Endothelial cell of umbilical vein (primary cell): ENCODE measurements around the gene PHF12.
A peak's percentile ranks its signal among the peaks of the same experiment; 100 is the strongest.

Experiments used
- CTCF ChIP-seq, 2 donors: IDR thresholded peaks; 1 replicate in 1 of 2; 2 replicates in 1 of 2; pipeline ENCODE4 v1.5.1; 2011; ENCODE audit warnings: low read length in 2 of 2, mild to moderate bottlenecking in 2 of 2, moderate library complexity in 2 of 2, control low read depth in 1 of 2, inconsistent platforms in 1 of 2, low read depth in 1 of 2; ENCODE audit not compliant: insufficient read depth in 1 of 2; ENCODE audit errors: extremely low read depth in 1 of 2
- EZH2 ChIP-seq: IDR thresholded peaks from 2 replicates; pipeline ENCODE4 v1.6.1; 2012; ENCODE audit warnings: borderline replicate concordance, low read depth, mild to moderate bottlenecking, moderate library complexity, low read length, inconsistent platforms; ENCODE audit not compliant: severe bottlenecking
- FOS ChIP-seq: IDR thresholded peaks from 2 replicates; pipeline ENCODE4 v1.6.1; 2011; ENCODE audit warnings: mild to moderate bottlenecking, low read length, moderate library complexity, borderline replicate concordance; ENCODE audit not compliant: insufficient read depth
- POLR2A ChIP-seq: IDR thresholded peaks from 2 replicates; pipeline ENCODE4 v1.6.1; 2012; ENCODE audit warnings: low read depth, mild to moderate bottlenecking, control low read depth, low read length
- POLR2AphosphoS5 ChIP-seq: IDR thresholded peaks from 2 replicates; pipeline ENCODE4 v1.6.1; 2012; ENCODE audit warnings: low read depth, mild to moderate bottlenecking, control low read depth, low read length, moderate library complexity; ENCODE audit not compliant: insufficient read depth
- TF ChIP-seq, protein P1 (sequence below): IDR thresholded peaks from 2 replicates; pipeline ENCODE4 v1.6.1; 2011; ENCODE audit not compliant: insufficient read depth, insufficient read length

GRCh38 chr17:28878981-28879380 is 72.3 kb downstream of the PHF12 start:
- TF ChIP-seq EZH2 (no peak), CTCF (IDR thresholded peaks at IDR 0.05; ENCODE audit: extremely low read depth in 1 of 2, insufficient read depth in 1 of 2, low read depth in 1 of 2, low read length in 2 of 2) (peak; percentile 10 to 47), POLR2A (no peak), FOS (no peak), POLR2AphosphoS5 (no peak)
- TF ChIP-seq, protein P1, sequence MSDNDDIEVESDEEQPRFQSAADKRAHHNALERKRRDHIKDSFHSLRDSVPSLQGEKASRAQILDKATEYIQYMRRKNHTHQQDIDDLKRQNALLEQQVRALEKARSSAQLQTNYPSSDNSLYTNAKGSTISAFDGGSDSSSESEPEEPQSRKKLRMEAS = no peak
